ENCODE measurements around the gene CAP2. TPM values are rescaled to one million over a fixed set of nuclear protein-coding genes. Genes with fewer than 3 reads are reported as not detected.

CAP2 gene
- total and polyA plus RNA-seq, 9 of the 15 experiments (the other 6 are each of a cell fraction or from before 2014, with no cell fraction given), result not detected

- TF ChIP-seq POLR3A (IDR thresholded peaks at IDR 0.05; ENCODE audit: borderline replicate concordance, extremely low read depth, insufficient read depth, insufficient read length), result no peak
- TF ChIP-seq FOXJ3 (CRISPR knock-in tag; IDR thresholded peaks at IDR 0.05), result no peak
- TF ChIP-seq ERF (CRISPR knock-in tag; IDR thresholded peaks at IDR 0.05), result no peak
- TF ChIP-seq ZNF609 (CRISPR knock-in tag; IDR thresholded peaks at IDR 0.05; ENCODE audit: borderline replicate concordance), result no peak
- ATAC-seq (no peak), DNase-seq (ENCODE audit: extremely low read depth in 1 of 4, low spot score in 3 of 4) (no peak), FAIRE-seq (no peak)
- 0% methylated on average over 3 of the region's 3 CpGs for WGBS (ENCODE audit: insufficient coverage, low coverage, missing lambda C conversion rate)
- no peak overlapping the region for H3K9ac ChIP-seq (ENCODE audit: insufficient read depth in 1 of 2, low read depth in 2 of 2, low read length in 2 of 2)
- BruUV-seq (replicated peaks), result no TSS peak
- H3K9me1 ChIP-seq (ENCODE audit: control insufficient read depth, insufficient read depth, low read length), result no peaks in the 10 kb centered on the region
- no peak overlapping the region for H3K4me3 ChIP-seq
- H3K36me3 ChIP-seq (ENCODE audit: control insufficient read depth, insufficient read depth, low read length), result no peaks in the 10 kb centered on the region
- H4K20me1 ChIP-seq (replicated peaks; ENCODE audit: control insufficient read depth, insufficient read depth, low read length), result no peaks in the 10 kb centered on the region
- no peaks in the 10 kb centered on the region for H3K9me3 ChIP-seq (replicated peaks; ENCODE audit: control insufficient read depth, insufficient read depth, low read depth, low read length)
- H3K27me3 ChIP-seq (ENCODE audit: control insufficient read depth in 2 of 2, insufficient read depth in 2 of 2, low read length in 2 of 2), result peaks cover 21 to 39% of the 10 kb centered on the region in 2 experiments
- ChIA-PET POLR2A (interaction anchor here (1.7 kb wide), 1 partner anchor 13 kb away, joined by 4 read pairs; no protein-coding TSS in a partner anchor), CTCF (ENCODE audit: low intra/inter-chr PET ratio) (no interaction called here)
- no peaks in the 10 kb centered on the region for H3K79me2 ChIP-seq (ENCODE audit: control insufficient read depth, insufficient read depth, low read length)
- intact Hi-C loops (cut with micrococcal nuclease), result no loop called here
- in situ Hi-C loops (cut with MboI), result no loop called here
- no peaks in the 10 kb centered on the region for H3K4me1 ChIP-seq (replicated peaks in 1 of 2; ENCODE audit: control insufficient read depth in 2 of 2, insufficient read depth in 2 of 2, low read length in 2 of 2)
- H3K4me2 ChIP-seq (ENCODE audit: insufficient read depth, low read length), result no peak overlapping the region
- H2AFZ ChIP-seq (ENCODE audit: low read depth, low read length), result no peak overlapping the region
- H3K27ac ChIP-seq (ENCODE audit: extremely low read depth, low read depth, low read length), result no peak overlapping the region
Measured at GRCh38 chr6:17552861-17553260, 159.5 kb downstream of the CAP2 start.
